Stimulated activated CD8-positive, alpha-beta memory T cell treated with anti-CD3 and anti-CD28 coated beads, Interleukin-4, amount 100 ng/mL, for 24 hours (primary cell): Measurements from ENCODE around the gene HHLA2.

Source experiments
- DNase-seq: peaks from one replicate; pipeline ENCODE4 v3.0.0-alpha.2; 2020; ENCODE audit warnings: low read depth

Gene HHLA2

GRCh38 chr3:108300103-108300849 lies 3.9 kb downstream of the HHLA2 start:
- no peak for DNase-seq

DNA sequence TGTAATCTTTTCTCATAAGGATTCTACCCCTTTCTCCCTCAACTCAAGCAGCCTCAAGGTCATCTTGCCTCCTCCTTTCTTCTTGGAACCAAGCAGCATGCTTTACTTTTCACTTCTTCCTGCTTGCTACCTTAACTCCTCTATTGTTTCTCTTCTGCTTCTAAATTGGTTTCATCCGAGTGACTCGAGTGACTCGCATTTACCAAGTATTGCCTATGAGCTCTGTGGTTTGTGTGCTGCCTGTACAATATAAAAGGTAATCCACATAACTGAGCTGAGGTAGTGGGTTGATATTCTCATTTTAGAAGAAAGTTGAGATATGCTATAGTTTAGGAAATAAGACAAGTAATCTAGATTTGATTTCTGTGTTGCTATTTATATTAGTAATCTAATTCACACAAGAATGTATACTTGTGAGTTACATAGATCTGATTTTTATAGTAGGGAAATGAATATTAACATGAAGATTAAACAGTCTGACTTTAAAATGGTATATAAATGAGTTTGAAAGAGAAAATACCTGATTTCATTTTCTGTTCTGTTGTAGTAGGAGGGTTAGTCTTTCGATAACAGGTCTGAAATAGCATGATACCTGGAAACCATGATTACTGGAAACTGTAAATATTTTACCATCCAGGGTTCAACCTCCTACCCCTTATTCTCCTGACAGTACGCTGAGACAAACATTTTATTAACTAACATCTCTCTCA lies 5.5 kb downstream of the HHLA2 start:
- no peak for DNase-seq

GRCh38 chr3:108302570-108302969 lies 6.2 kb downstream of the HHLA2 start:
- no peak for DNase-seq

DNA sequence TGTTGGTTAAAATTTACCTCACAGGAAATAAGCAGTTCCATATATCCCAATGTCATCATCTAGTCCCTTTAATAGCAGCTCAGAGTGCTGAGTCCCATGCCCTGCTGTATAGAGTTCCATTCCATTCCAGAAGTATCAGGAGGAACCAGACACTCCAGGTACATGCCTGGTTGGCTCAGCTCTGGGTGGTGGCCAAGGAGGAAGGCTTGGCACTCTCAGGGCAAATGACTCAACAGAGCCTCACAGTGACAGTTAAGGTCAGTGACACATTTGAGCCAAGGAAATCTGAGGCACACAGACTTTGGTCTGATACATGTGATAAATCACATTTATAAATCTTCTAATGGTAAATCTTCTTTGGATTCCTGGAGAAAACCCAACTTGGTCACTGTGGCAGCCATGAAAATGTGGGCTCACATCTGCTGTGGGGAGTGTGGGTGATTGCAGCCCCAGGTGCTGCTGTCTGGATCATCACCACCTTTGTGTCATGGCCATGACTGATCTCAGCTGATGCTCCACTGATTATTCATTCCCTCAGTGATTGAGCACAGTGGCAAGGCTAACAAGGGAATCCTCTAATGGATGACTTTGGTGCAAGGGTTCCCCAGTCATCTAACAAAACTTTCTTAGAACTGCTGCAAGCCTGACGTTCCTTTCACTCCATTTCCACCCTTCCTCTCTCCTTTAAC lies 9.3 kb downstream of the HHLA2 start:
- no peak for DNase-seq

DNA sequence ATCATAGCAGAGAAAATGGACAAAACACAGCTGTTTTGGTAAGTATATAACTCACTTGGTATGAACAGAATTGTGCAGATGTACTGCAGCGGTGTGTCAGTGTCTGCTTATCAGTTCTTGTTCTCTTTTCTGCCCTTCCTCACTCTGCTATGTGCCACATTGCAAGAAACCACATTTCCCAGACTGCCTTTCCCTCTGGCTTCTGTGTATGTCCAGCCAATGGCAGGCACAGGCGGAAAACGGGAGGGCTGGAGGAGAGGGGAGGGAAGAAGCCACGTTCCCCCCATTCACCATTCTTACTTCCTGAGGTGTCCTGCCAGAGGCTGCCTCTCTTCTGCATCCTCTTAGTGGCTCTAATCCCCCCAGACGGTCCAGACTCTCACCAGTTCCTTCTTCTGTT lies 15.4 kb downstream of the HHLA2 start:
- no peak for DNase-seq

DNA sequence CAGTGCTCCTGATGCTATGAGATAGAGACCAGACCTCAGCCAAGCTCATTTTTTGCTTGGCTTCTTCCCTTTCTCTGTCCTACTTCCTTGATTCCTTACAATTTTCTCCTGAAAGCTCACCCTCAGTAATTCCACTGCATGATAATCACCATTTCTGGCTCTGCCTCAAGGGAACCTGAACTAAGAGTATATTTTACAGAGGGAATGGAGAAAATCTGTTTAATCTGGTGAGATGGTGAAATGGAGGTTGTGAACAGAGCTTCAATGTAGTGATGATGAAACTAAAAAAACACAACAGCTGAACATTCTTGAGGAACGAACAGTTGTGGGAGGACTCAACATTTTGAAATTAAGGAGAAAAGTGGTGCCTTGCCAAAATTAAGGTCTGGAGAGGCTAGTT lies 16.3 kb downstream of the HHLA2 start:
- no peak for DNase-seq

- DNase-seq = no peak
Measured at GRCh38 chr3:108315767-108316301, 19.5 kb downstream of the HHLA2 start.

DNA sequence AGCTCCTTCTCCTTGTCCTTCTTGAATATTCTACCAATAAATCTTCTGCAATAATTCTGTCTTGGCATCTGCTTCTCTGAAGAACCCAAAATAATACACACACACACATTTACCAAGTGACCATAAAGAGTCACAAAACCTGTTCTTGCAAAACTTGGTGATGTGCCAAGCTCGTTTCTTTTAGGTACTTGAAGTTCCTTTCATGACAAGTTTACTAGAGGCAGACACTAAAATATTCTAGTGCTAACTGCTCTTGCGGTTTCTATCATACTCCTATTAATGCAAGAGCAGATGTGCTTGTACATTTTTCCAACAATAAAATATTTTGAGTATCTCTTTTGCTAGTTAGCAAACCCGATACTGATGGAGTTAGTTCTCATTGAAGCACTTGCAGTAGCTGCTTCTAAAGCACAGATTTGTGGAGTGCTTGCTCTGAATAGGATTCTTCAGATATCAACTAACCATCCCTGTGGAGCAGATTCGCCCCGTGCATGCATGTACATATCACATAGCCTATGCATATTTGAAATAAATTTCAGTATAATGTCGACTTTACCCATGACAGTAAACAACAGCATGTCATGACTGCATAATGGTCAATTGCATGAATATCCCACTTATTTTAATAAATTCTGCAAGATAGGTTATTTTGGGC lies 23.2 kb downstream of the HHLA2 start:
- DNase-seq = no peak

GRCh38 chr3:108320746-108321350 lies 24.5 kb downstream of the HHLA2 start:
- DNase-seq = no peak

GRCh38 chr3:108322352-108322751 lies 26.0 kb downstream of the HHLA2 start:
- no peak for DNase-seq

DNA sequence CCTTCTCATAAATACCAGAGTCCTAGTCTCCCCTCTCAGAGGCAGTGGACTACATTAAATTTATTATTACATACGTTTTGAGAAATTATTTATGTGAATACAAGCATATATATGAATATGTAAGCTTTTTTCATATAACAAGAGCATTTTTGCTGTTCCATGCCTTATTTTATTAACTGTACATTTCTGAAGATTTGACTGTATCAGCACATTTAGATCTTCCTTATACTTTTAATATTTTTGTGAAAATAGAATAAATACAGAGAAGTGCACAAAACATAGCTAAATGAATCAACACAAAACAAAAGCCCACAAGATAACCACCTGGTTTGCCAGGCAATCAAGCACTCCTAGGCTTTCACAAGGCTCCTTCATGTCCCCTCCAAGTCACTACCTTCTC lies 27.8 kb downstream of the HHLA2 start:
- DNase-seq = no peak

DNA sequence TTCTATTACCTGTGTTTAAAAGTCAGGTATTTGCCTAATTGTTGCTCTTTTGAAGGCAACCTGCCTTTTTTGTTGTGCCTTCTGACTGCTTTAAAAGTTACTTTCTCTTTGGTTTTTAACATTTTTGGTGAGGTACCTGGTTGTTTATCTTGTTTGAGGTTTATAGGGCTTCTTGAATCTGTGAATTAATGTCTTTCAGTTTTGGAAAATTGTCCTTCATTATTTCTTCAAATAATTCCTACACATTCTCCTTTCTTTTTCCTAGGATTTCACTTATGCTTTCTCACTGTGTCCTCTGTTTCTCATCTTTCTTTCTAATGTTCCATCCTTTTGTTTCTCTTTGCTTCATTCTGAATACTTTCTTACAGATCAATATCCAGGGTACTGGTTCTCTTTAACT lies 30.8 kb downstream of the HHLA2 start:
- no peak for DNase-seq

- no peak for DNase-seq
Measured at GRCh38 chr3:108328821-108329486, 32.6 kb downstream of the HHLA2 start.

DNA sequence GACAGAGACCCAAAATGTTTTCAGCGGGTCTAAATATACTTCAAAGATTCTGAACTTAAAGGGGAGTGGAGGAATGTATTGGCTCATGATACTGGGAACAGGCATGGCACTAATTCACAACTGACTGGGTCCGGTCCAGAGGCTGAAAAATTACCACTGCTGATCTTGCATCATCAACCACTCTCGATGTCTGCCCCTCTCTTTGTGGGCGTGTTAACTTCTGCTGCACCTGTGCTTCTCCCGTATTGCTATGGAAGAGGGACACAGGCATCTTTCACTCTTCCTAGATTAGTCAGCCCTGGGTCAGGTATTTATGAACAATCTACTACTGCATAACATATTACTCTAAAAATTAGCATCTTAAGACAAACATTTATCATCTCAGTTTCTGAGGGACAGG lies 33.2 kb downstream of the HHLA2 start:
- no peak for DNase-seq

DNA sequence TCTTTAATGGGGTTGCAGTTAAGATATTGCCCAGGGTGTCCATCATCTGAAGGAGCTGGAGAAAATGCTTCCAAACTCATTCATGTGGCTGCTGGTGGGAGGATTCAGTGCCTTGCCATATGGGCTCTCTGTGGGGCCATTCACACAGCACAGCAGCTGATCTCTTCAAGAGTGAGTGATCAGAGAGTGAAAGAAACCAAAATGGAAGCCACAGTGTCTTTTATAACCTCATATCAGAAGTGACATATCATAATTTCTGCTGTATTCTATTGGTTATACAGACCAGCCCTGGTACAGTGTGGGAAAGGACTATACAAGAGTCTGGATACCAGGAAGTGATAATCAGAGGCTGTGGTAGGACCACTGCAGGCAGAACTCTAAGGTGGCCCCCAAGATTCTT lies 33.6 kb downstream of the HHLA2 start:
- no peak for DNase-seq

DNA sequence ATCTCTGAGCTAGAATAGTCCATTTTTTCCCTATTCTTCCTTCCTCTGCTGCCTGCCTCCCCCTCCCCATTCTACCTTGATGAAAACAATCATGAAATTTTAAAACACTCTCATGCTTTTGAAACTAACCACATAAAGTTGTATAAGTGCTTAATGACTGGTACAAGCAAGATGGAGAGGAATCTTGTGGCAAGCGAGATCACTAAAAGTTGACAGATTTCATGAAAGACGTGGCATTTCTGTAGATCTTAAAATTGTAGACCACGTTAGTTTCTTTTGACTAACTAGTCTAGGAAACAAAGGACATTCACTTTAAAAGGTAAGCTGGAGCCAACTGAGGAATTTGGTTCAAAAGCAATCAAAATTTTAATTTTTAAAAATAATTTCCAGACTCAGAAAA lies 35.4 kb downstream of the HHLA2 start:
- DNase-seq = no peak

- DNase-seq = no peak
Measured at GRCh38 chr3:108333961-108334360, 37.6 kb downstream of the HHLA2 start.

- DNase-seq = no peak
Measured at GRCh38 chr3:108334701-108335100, 38.4 kb downstream of the HHLA2 start.

DNA sequence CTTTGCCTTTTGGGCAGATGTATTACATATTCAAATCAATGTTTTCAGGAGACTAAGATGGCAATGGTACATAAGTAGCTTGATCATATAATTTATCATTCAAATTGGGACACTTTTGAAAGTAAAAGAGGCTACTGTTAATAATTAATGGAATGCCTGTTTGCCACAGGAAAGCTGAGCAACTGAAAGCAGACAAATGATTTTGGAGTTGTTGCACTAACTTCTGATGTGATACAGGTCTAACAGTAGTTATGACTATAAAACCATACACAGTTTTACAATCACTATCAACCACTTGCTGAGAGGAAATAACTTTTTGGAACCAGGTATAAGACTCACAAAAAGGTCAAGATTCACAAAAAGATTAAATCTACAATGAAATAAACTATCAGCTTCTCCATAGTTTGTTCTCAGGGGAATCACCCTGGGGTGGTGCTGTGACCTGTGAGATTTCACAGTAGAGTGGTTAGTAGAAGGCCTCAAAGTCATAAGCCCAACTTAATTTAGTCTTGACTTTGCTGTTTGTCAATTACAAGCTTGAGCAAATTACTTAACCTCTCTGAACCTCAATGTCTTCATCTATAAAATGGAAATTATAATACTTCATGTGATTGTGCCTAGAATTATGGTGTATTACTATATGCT lies 42.7 kb downstream of the HHLA2 start:
- no peak for DNase-seq

GRCh38 chr3:108341911-108342310 lies 45.6 kb downstream of the HHLA2 start:
- DNase-seq = no peak
